ENCODE data around the gene TRA2A. TPM values are rescaled to one million over a fixed set of nuclear protein-coding genes. Genes with fewer than 3 reads are reported as not detected.
A peak's percentile ranks its signal among the peaks of the same experiment; 100 is the strongest.

The TRA2A gene
- total and polyA plus RNA-seq, 2 of the 13 experiments (the other 11 are each of a cell fraction or from before 2014, with no cell fraction given) = 39.1 to 41.6 TPM

DNA sequence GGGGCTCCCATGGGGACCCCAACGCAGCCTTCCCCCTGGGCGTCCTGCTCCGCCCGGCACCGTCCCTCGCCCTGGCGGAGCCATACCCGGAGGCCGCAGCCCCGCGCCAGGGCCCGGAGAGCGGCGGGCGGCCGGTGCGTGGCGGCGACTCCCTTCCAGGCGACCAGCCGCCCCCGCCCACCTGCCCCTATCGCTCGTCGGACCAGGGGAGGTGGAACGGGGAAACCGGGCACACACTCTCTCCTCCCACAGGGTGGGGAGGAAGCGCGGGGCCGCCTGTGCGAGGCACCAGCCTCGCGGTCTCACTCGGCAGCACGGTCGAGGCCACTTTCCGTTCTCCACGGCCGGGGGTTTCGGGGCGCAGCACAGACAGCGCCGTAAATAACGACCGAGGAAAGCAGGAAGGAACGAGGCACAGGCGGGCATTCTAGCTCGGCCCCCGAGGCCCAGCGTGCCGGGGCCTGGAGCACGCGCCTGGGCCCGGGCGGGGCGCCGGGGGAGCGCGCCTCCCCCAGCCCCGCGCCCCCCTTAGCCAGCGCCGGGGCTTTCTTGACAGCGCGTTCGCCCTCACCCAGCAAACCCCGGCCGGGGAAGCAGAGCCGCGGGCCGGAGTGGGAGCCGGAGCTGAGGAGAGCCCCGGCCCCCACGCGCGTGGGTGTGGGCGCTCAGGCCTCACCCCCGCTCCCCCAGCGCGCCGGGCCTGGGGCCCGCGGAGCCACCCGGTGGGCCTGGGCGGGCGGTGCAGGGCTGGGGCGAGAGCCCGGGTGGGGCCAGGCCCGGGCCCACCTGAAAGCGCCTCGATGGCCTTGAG is 62.4 kb downstream of the TRA2A start (continued):
- TF ChIP-seq ZBTB8A (CRISPR knock-in tag; IDR thresholded peaks at IDR 0.05; ENCODE audit: borderline replicate concordance, low read depth) = no peak
- peak; percentile 43; the same call in 1 of the 2 replicates for TF ChIP-seq PHF8 (CRISPR knock-in tag; IDR thresholded peaks at IDR 0.05)
- no peak for TF ChIP-seq TOPORS (CRISPR knock-in tag; IDR thresholded peaks at IDR 0.05)
- TF ChIP-seq TMF1 (CRISPR knock-in tag; IDR thresholded peaks at IDR 0.05; ENCODE audit: low read depth) = 0 out of 2 replicates have a peak, but pooled peaks have one; percentile 54
- no peak for TF ChIP-seq ZNF224 (CRISPR knock-in tag; IDR thresholded peaks at IDR 0.05)
- TF ChIP-seq HMGA1 (CRISPR knock-in tag; conservative IDR thresholded peaks at IDR 0.05) = no peak
- TF ChIP-seq, protein P1, sequence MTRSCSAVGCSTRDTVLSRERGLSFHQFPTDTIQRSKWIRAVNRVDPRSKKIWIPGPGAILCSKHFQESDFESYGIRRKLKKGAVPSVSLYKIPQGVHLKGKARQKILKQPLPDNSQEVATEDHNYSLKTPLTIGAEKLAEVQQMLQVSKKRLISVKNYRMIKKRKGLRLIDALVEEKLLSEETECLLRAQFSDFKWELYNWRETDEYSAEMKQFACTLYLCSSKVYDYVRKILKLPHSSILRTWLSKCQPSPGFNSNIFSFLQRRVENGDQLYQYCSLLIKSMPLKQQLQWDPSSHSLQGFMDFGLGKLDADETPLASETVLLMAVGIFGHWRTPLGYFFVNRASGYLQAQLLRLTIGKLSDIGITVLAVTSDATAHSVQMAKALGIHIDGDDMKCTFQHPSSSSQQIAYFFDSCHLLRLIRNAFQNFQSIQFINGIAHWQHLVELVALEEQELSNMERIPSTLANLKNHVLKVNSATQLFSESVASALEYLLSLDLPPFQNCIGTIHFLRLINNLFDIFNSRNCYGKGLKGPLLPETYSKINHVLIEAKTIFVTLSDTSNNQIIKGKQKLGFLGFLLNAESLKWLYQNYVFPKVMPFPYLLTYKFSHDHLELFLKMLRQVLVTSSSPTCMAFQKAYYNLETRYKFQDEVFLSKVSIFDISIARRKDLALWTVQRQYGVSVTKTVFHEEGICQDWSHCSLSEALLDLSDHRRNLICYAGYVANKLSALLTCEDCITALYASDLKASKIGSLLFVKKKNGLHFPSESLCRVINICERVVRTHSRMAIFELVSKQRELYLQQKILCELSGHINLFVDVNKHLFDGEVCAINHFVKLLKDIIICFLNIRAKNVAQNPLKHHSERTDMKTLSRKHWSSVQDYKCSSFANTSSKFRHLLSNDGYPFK (CRISPR knock-in tag; IDR thresholded peaks at IDR 0.05; ENCODE audit: borderline replicate concordance) = no peak
- TF ChIP-seq ONECUT2 (CRISPR knock-in tag; IDR thresholded peaks at IDR 0.05) = no peak
- TF ChIP-seq, protein P2, sequence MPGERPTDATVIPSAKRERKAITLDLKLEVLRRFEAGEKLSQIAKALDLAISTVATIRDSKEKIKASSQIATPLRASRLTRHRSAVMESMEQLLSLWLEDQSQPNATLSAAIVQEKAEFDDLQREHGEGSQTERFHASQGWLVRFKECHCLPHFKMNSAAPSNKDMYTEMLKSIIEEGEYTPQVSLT (CRISPR knock-in tag; IDR thresholded peaks at IDR 0.05; ENCODE audit: borderline replicate concordance, low read depth) = no peak; the same call in 1 of the 2 replicates
- no peak; the same call in 1 of the 2 replicates for TF ChIP-seq ZMAT3 (CRISPR knock-in tag; conservative IDR thresholded peaks at IDR 0.05)
- no peak for TF ChIP-seq NFE2L2 (IDR thresholded peaks at IDR 0.05; ENCODE audit: low read length)
- TF ChIP-seq, protein P3, sequence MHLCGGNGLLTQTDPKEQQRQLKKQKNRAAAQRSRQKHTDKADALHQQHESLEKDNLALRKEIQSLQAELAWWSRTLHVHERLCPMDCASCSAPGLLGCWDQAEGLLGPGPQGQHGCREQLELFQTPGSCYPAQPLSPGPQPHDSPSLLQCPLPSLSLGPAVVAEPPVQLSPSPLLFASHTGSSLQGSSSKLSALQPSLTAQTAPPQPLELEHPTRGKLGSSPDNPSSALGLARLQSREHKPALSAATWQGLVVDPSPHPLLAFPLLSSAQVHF (CRISPR knock-in tag; IDR thresholded peaks at IDR 0.05) = 0 out of 2 replicates have a peak, but pooled peaks have one; percentile 6
- 0 out of 2 replicates have a peak, but pooled peaks have one; percentile 59 for TF ChIP-seq ZFP82 (CRISPR knock-in tag; IDR thresholded peaks at IDR 0.05; ENCODE audit: borderline replicate concordance)
- no peak for TF ChIP-seq KLF13 (CRISPR knock-in tag; IDR thresholded peaks at IDR 0.05)
- TF ChIP-seq ZFYVE20 (CRISPR knock-in tag; IDR thresholded peaks at IDR 0.05; ENCODE audit: borderline replicate concordance, low read depth) = 0 out of 2 replicates have a peak, but pooled peaks have one; percentile 53
- TF ChIP-seq MIER2 (CRISPR knock-in tag; IDR thresholded peaks at IDR 0.05) = no peak
- TF ChIP-seq ZNF629 (CRISPR knock-in tag; conservative IDR thresholded peaks at IDR 0.05) = no peak
- TF ChIP-seq ZNF816 (CRISPR knock-in tag; IDR thresholded peaks at IDR 0.05; ENCODE audit: borderline replicate concordance) = no peak
- TF ChIP-seq, protein P4, sequence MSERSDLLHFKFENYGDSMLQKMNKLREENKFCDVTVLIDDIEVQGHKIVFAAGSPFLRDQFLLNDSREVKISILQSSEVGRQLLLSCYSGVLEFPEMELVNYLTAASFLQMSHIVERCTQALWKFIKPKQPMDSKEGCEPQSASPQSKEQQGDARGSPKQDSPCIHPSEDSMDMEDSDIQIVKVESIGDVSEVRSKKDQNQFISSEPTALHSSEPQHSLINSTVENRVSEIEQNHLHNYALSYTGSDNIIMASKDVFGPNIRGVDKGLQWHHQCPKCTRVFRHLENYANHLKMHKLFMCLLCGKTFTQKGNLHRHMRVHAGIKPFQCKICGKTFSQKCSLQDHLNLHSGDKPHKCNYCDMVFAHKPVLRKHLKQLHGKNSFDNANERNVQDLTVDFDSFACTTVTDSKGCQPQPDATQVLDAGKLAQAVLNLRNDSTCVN (CRISPR knock-in tag; IDR thresholded peaks at IDR 0.05; ENCODE audit: borderline replicate concordance) = no peak
- peak; percentile 11 for TF ChIP-seq XRCC5 (optimal IDR thresholded peaks at IDR 0.05; ENCODE audit: low read length)
- TF ChIP-seq, protein P5, sequence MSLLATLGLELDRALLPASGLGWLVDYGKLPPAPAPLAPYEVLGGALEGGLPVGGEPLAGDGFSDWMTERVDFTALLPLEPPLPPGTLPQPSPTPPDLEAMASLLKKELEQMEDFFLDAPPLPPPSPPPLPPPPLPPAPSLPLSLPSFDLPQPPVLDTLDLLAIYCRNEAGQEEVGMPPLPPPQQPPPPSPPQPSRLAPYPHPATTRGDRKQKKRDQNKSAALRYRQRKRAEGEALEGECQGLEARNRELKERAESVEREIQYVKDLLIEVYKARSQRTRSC (CRISPR knock-in tag; IDR thresholded peaks at IDR 0.05; ENCODE audit: low read depth) = no peak
- no peak for TF ChIP-seq JDP2 (CRISPR knock-in tag; IDR thresholded peaks at IDR 0.05; ENCODE audit: borderline replicate concordance)
- TF ChIP-seq TAF1 (CRISPR knock-in tag; IDR thresholded peaks at IDR 0.05) = no peak
- no peak for TF ChIP-seq ZNF343 (CRISPR knock-in tag; IDR thresholded peaks at IDR 0.05)
- no peak for TF ChIP-seq NR1H2 (CRISPR knock-in tag; IDR thresholded peaks at IDR 0.05; ENCODE audit: borderline replicate concordance, low read depth)

All from HepG2 (cell line).